Muscle of arm (tissue), 12 donors: Measurements from ENCODE around the gene AURKB. TPM values are rescaled to one million over a fixed set of nuclear protein-coding genes. Genes with fewer than 3 reads are reported as not detected.
"Not testable (repeated sequence)": the region's sequence is repeated elsewhere in the genome, so short reads cannot be mapped to it uniquely, and the experiment has no call there.

Experiments
- DNase-seq: peaks from one replicate; pipeline ENCODE4 v3.0.0-alpha.2; 2013
- polyA plus RNA-seq, 12 donors: library from polyadenylated mRNA; unstranded; fragments of 120-200 nt; gene quantifications; one replicate each; pipeline ENCODE4 v1.2.1, GENCODE V29; 2013; ENCODE audit not compliant: insufficient read length in 12 of 12

AURKB gene
- polyA plus RNA-seq, 12 donors: 9.4 to 31.8 (median 17.7) TPM; not detected in 1

- peak; percentile 96 for DNase-seq
These were observed 20.5 kb downstream of the AURKB start, which contains the start of gene BORCS6 for GRCh38 chr17:8189711-8190477. Gene BORCS6, minus strand, starts transcription at chr17:8190180. Its CDS starts 40 bp downstream, at chr17:8190140.

DNA sequence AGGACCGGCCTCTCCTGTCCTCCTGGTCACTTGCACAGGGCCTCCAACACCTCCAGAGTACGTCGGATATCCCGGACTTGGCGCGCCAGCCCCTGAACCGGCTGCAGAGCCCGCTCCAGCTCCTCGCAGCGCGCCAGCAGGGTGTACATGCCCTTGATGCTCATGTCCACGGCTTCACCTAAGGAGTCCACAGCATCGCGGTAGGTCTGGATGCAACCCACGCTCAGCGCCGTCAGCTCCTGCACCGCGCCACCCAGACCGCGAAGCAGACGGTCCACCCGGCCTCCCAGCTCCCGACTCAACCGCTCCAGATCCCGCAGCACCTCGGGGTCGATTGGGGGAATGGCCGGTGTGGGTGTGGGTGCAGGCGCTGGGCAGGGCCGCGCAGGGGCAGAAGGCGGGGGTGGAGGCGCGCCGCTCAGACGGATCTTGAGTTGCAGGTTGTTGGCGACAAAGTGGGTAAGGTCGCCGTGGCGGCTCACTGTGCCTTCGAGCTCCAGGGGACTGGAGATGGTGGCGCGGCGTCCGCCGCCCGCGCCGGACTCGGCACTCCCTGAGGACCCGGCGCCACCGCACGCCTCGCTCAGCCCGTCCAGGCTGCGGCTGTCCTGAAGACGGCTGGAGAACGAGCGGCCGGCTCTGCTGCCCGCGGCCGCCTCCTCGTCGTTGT lies 21.2 kb downstream of the AURKB start:
- no peak for DNase-seq

GRCh38 chr17:8188263-8188839 lies 22.0 kb downstream of the AURKB start:
- no peak for DNase-seq

GRCh38 chr17:8187517-8188262 lies 22.7 kb downstream of the AURKB start:
- peak; percentile 99 for DNase-seq

DNA sequence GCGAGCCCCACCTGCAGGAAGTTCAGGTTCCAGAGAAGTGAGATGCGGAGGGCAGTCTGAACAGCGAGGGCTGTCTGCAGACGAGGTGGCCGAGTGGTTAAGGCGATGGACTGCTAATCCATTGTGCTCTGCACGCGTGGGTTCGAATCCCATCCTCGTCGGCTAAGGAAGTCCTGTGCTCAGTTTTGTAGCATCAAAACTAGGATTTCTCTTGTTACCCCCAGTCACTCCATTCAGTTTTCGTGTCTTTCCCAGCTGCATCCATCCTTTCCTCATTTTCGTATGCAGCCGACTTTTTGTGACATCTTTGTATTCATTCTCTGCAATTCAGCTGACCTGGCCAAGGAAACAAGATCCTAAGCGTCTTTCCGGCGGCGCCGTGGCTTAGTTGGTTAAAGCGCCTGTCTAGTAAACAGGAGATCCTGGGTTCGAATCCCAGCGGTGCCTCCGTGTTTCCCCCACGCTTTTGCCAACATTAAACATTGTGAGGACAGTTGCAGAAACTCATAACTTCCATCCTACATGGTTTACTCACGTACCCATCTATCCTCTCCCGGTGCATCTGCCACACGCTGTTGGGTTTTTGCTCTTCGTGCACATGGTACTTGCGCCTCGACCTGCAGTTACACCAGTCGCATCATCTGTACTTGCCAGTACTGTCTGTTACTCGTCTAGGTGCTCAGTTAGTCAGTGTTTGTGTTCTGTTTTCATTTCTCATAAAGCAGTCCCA lies 23.4 kb downstream of the AURKB start:
- peak; percentile 98 for DNase-seq

GRCh38 chr17:8186446-8186786 lies 24.0 kb downstream of the AURKB start:
- DNase-seq: no peak

DNA sequence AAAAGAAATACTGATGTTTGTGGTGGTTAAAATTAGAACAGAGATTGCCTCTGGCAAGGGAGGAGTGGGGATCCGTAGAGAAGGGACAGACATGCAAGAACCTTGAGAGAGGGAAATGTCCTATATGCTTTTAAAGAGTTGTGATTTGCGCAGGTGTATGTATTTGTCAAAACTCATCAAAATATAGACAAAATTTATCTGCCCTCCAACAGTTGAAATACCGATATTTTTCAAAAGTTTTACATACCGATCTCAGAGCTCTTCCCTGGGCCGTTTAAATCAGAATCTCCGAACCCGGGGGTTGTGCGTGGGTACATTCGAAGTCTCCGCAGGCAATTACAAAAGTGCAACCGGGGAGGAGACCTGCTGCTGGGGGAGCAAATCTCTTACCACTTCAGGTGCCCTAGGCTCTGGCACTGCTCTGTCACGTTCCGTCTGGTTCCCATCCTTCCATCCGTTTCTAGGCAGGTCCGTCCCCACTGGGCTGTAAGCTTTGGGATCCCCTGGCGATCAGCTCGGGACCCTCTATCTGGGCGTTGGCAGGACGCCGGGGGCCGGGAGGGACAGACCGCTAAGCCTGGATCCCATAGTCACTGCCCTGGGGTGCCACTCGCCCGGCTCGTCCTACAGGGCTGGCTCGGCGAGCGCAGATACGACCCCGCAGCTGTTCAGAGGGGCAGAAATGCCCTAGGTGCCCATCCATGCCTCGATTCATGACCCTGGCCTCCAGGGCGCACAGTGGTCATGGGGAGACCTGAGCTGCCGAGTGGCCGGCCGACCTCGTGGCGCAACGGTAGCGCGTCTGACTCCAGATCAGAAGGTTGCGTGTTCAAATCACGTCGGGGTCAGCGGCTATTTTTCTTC lies 24.6 kb downstream of the AURKB start:
- peak; percentile 90 for DNase-seq

DNA sequence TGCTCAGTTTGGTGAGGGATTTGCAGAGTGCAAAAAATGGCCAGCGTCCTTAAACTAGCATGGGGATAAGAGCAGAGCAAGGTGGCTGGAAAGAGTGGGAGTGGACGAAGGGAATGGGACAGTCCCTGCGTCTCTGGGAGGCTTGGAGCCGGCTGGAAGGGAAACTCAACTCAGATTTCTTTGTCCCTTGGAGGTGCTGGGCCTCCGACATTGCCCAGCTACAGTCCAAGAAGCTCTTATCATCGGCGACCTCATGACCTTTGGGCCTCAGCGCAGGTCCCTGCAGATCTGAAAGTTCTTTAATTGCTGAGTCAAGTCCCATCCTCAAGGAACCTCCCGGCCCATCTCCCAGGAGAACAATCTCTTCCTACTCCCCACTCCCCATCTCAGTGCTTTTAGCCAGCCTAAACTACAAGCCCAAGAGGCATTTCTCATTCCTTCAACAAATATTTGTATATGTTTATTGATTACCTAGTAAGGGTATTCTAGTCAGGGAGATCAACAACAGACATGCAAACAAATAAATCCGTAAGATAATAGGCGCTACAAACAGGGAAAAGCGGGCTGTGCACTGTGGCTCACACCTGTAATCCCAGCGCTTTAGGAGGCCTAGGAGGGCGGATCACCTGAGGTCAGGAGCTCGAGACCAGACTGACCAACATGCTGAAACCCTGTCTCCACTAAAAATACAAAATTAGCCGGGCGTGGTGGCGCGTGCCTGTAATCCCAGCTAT lies 33.2 kb downstream of the AURKB start:
- DNase-seq: no peak

DNA sequence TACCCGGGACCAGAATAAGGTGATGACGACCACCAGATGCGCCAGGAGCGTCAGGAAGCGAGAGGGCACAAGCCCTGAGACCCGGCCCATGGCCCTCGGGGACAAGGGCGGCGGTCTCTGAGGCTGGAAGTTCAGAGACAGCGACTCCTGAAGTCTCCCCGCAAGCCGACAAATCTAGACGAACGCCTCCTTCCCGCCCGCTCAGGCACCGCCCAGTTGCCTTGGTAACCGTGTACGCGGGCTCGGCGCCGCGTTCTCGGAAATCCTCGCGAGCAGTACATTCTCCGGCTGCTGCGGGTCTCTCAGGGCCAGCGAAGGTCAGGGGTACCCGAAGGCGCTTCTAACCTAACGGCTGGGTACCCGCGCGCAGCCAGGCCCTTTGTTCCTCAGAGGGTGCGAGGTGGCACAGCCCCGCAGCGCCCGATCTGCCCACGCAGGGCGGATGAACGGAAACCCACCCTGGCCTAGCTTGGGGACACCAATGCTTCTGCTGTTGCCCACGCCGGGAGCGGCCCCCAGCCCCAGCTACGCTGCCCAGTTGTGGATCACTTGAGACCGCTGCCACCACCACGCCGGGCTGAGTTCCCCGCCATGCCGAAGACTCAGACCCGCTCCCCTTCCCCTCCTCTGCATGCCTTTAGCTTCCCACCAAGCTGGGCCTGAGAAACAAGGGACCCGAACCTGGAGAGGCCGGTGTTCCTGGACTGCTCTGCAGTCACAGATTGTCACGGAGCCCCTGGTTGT lies 34.0 kb downstream of the AURKB start, which contains the start of gene TMEM107:
Gene TMEM107, minus strand, starts transcription at position 184 of the 744 bp plus-strand sequence. Its CDS starts 94 bp downstream, at position 90.
- peak; percentile 94 for DNase-seq

DNA sequence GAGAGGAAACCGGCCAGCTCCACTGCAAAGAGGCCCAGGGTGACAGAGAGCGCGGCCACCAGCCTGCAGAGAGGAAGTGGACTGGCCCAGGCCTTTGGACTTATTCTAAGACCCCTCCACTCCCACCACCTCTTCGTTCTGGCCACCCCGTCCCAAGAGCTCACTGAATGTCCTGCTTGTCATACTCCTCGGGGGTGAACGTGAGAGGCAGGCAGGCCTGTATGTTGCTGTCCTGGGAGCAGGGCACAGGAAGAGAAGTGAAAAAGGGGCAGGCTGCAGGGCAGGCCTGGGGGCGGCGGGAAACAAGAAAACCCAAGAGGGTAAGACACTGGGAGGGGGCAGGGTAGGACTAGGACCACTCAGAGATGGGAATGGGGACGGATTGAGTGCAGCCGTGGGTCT lies 34.6 kb downstream of the AURKB start:
- no peak for DNase-seq

GRCh38 chr17:8173871-8174322 lies 36.5 kb downstream of the AURKB start:
- no peak for DNase-seq

GRCh38 chr17:8173056-8173870 lies 37.1 kb downstream of the AURKB start:
- peak; percentile 93 for DNase-seq

DNA sequence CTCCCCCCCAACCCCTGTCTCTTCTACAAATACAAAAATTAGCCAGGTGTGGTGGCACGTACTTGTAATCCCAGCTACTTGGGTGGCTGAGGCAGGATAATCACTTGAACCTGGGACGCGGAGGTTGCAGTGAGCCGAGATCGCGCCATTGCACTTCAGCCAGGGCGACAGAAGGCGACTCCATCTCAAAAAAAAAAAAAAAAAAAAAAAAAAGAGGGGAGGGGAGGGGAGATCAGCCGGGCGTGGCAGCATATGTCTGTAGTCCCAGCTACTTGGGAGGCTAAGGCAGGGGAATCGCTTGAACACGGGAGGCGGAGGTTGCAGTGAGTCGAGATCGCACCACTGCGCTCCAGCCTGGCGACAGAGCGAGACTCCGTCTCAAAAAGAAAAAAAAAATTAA lies 40.2 kb downstream of the AURKB start:
- not testable (repeated sequence) for DNase-seq

DNA sequence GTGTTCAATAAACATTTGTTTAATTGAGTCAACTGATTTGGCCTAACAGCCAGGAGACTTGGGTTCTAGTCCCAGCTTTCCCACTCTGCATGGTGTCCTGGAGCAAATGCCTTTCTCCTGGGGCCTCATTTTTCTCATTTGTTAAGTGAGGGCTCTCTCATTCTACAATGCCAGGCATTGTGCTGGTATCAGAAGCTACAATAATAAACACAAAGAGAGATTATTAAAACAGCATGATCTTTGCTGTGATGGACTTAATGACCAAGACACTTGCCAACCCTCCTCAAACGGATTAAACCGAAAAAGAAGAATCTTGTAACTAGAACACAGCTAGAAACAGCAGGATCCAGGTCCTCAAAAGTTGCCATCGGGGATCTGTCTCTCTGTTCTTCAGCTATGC lies 42.8 kb downstream of the AURKB start:
- DNase-seq: no peak

DNA sequence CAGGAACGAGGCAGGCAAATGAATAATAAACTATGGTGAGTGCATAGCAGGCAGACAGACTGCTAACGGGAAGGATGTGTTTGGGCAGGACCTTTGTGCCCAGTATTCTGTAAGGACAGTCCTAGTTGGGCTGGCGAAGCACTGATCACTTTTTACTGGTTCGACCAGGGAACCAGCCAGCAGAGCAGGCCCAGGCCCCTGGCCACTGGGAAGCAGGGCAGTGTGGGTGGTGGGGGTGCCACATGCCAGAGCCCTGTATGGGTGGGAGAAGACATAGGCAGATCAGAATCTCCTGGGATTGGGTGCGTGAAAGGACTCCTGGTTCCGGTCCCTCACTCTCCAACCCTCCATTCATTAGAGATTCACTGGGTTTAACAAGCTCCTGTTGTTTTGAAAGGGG lies 43.6 kb downstream of the AURKB start:
- no peak for DNase-seq

DNA sequence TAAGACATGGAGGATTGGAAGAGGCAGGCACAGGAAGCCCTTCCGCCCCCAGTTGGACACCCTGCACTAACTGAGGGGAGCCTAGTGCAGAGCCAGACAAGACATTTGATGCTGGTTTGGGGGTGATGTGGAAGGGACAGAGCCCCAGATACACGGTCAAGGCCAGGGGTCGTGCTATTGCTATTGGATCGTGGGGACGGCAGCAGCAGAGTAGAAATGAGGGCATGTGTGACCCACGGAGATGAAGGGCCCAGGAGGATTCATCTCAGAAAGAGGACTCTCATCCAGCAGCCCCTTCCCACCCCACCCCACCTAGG lies 45.6 kb downstream of the AURKB start:
- DNase-seq: no peak

DNA sequence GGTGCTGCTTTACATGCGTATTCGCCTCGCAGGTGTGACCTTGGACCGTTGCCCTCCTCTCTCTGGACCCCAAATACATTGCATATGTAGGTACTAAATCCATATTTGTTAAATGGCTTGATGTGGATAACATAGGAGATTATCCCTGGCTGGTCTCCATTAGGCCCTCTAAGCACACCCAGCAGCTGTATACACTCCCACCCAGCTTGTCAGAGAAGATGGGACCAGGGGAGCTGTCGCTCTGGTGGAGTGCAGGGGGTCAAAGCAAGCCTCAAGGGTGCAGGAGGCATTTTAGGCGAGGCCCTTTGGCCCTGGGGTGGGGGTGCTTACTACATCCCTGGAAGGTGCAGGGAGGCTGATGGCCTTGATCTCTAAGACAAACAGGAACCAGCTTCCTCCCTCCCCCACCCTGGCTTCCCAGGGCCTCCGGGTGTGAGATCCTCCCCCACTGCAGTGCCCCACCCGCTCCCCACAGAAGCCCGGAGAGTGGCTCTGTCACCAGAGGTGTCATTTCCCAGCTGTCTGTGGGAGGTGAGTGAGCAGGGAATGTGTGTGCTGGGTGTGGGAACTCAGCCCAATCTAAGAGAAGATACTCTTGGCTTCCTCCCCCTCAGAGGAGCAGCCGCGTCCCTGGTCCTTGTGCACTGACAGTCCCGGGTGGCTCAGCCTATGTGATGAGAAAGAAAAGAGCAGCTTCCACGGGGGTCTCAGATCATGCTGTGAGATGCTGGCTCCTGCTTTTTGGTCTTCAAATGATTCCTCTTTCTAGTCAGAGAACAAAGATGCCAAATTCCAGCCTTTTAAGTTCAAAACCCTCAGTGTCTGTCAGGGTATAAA lies 46.2 kb downstream of the AURKB start:
- no peak for DNase-seq
